Duodenal mucosa (tissue), 2 donors: ENCODE measurements around the gene ELF3.

Experiments used
- H3K27ac ChIP-seq: one replicate; pipeline ENCODE4 v1.7.0; 2013; ENCODE audit warnings: low read depth, low read length
- H3K27me3 ChIP-seq, 2 donors: one replicate each; pipeline ENCODE4 v1.7.0; 2013; ENCODE audit warnings: low read length in 2 of 2, control low read depth in 1 of 2; ENCODE audit not compliant: insufficient read depth in 2 of 2, control insufficient read depth in 1 of 2
- H3K36me3 ChIP-seq, 2 donors: one replicate each; pipeline ENCODE4 v1.7.0; 2013; ENCODE audit warnings: low read length in 2 of 2, control low read depth in 1 of 2; ENCODE audit not compliant: insufficient read depth in 2 of 2, control insufficient read depth in 1 of 2
- H3K4me1 ChIP-seq, 2 donors: one replicate each; pipeline ENCODE4 v1.7.0; 2013; ENCODE audit warnings: low read length in 2 of 2, control low read depth in 1 of 2; ENCODE audit not compliant: insufficient read depth in 2 of 2, control insufficient read depth in 1 of 2
- H3K4me3 ChIP-seq, 2 donors: one replicate each; pipeline ENCODE4 v1.7.0; 2013; ENCODE audit warnings: low read length in 2 of 2, low read depth in 1 of 2
- H3K9ac ChIP-seq, 2 donors: one replicate each; pipeline ENCODE4 v1.7.0; 2013; ENCODE audit warnings: low read length in 2 of 2, low read depth in 1 of 2
- H3K9me3 ChIP-seq, 2 donors: one replicate each; pipeline ENCODE4 v1.7.0; 2013; ENCODE audit warnings: low read length in 2 of 2, control low read depth in 1 of 2; ENCODE audit not compliant: control insufficient read depth in 1 of 2

The ELF3 gene

GRCh38 chr1:201984446-201984845, 25.9 kb upstream of the ELF3 start:
- H3K27me3 ChIP-seq, result no peaks in the 10 kb centered on the region
- H3K9ac ChIP-seq, result no peak overlapping the region
- peaks cover 12 to 21% of the 10 kb centered on the region in 2 donors for H3K4me1 ChIP-seq
- H3K36me3 ChIP-seq, result peaks cover 11% of the 10 kb centered on the region in 2 donors
- peak overlapping the region in 1 of 2 donors; percentile 10 for H3K4me3 ChIP-seq
- no peaks in the 10 kb centered on the region for H3K9me3 ChIP-seq
- no peak overlapping the region for H3K27ac ChIP-seq

- H3K4me1 ChIP-seq, result peaks cover 12 to 21% of the 10 kb centered on the region in 2 donors
These were observed 25.0 kb upstream of the ELF3 start for GRCh38 chr1:201985355-201985754.

GRCh38 chr1:201988601-201989000, 21.8 kb upstream of the ELF3 start:
- Histone ChIP-seq H3K4me1 (peaks cover 2 to 13% of the 10 kb centered on the region in 2 donors), H3K9me3 (no peaks in the 10 kb centered on the region), H3K27ac (no peak overlapping the region), H3K27me3 (no peaks in the 10 kb centered on the region), H3K4me3 (no peak overlapping the region), H3K9ac (no peak overlapping the region), H3K36me3 (peaks cover 35 to 48% of the 10 kb centered on the region in 2 donors)

More at GRCh38 chr1:201985355-201985754, 25.0 kb upstream of the ELF3 start:
- no peaks in the 10 kb centered on the region for H3K9me3 ChIP-seq
- no peak overlapping the region for H3K9ac ChIP-seq
- no peaks in the 10 kb centered on the region for H3K27me3 ChIP-seq
- peaks cover 16 to 20% of the 10 kb centered on the region in 2 donors for H3K36me3 ChIP-seq
- H3K4me3 ChIP-seq, result no peak overlapping the region
- no peak overlapping the region for H3K27ac ChIP-seq

GRCh38 chr1:201989354-201990128, 20.8 kb upstream of the ELF3 start:
- no peak overlapping the region for H3K4me3 ChIP-seq
- no peaks in the 10 kb centered on the region for H3K27me3 ChIP-seq
- peaks cover 0 to 4% of the 10 kb centered on the region in 2 donors for H3K4me1 ChIP-seq
- H3K27ac ChIP-seq, result no peak overlapping the region
- peaks cover 35 to 57% of the 10 kb centered on the region in 2 donors for H3K36me3 ChIP-seq
- no peak overlapping the region for H3K9ac ChIP-seq
- no peaks in the 10 kb centered on the region for H3K9me3 ChIP-seq

- H3K27ac ChIP-seq, result no peak overlapping the region
- no peaks in the 10 kb centered on the region for H3K27me3 ChIP-seq
- H3K4me1 ChIP-seq, result no peaks in the 10 kb centered on the region
- peaks cover 35 to 64% of the 10 kb centered on the region in 2 donors for H3K36me3 ChIP-seq
- H3K4me3 ChIP-seq, result no peak overlapping the region
- no peak overlapping the region for H3K9ac ChIP-seq
- H3K9me3 ChIP-seq, result no peaks in the 10 kb centered on the region
These were observed 20.0 kb upstream of the ELF3 start for GRCh38 chr1:201990427-201990826.

GRCh38 chr1:201999625-202000238, 10.7 kb upstream of the ELF3 start:
- peaks cover 56 to 90% of the 10 kb centered on the region in 2 donors for H3K36me3 ChIP-seq
- no peak overlapping the region for H3K9ac ChIP-seq
- H3K4me3 ChIP-seq, result no peak overlapping the region

GRCh38 chr1:202002507-202002906, 7.9 kb upstream of the ELF3 start:
- no peaks in the 10 kb centered on the region for H3K9me3 ChIP-seq
- H3K4me3 ChIP-seq, result no peak overlapping the region
- no peak overlapping the region for H3K27ac ChIP-seq
- H3K36me3 ChIP-seq, result peaks cover 46 to 80% of the 10 kb centered on the region in 2 donors
- H3K27me3 ChIP-seq, result no peaks in the 10 kb centered on the region
- no peak overlapping the region for H3K9ac ChIP-seq
- peaks cover 6% of the 10 kb centered on the region in 2 donors for H3K4me1 ChIP-seq

More at GRCh38 chr1:201999625-202000238, 10.7 kb upstream of the ELF3 start:
- H3K27ac ChIP-seq, result no peak overlapping the region
- no peaks in the 10 kb centered on the region for H3K27me3 ChIP-seq
- no peaks in the 10 kb centered on the region for H3K9me3 ChIP-seq
- H3K4me1 ChIP-seq, result no peaks in the 10 kb centered on the region

GRCh38 chr1:202004711-202005110, 5.7 kb upstream of the ELF3 start:
- H3K4me1 ChIP-seq, result peaks cover 10 to 18% of the 10 kb centered on the region in 2 donors
- H3K27me3 ChIP-seq, result no peaks in the 10 kb centered on the region
- no peaks in the 10 kb centered on the region for H3K9me3 ChIP-seq
- H3K27ac ChIP-seq, result no peak overlapping the region
- H3K4me3 ChIP-seq, result no peak overlapping the region
- peaks cover 46 to 62% of the 10 kb centered on the region in 2 donors for H3K36me3 ChIP-seq
- no peak overlapping the region for H3K9ac ChIP-seq

GRCh38 chr1:202005958-202006357, 4.4 kb upstream of the ELF3 start:
- H3K36me3 ChIP-seq, result peaks cover 38 to 53% of the 10 kb centered on the region in 2 donors
- no peaks in the 10 kb centered on the region for H3K9me3 ChIP-seq
- peaks cover 10 to 23% of the 10 kb centered on the region in 2 donors for H3K4me1 ChIP-seq
- no peak overlapping the region for H3K9ac ChIP-seq
- H3K4me3 ChIP-seq, result no peak overlapping the region
- no peak overlapping the region for H3K27ac ChIP-seq
- no peaks in the 10 kb centered on the region for H3K27me3 ChIP-seq

- Histone ChIP-seq H3K9me3 (no peaks in the 10 kb centered on the region), H3K27ac (no peak overlapping the region), H3K27me3 (no peaks in the 10 kb centered on the region), H3K9ac (peak overlapping the region; percentile 22 to 52), H3K4me3 (peak overlapping the region in 1 of 2 donors; percentile 41), H3K36me3 (peaks cover 38 to 50% of the 10 kb centered on the region in 2 donors), H3K4me1 (peaks cover 10 to 23% of the 10 kb centered on the region in 2 donors)
These were observed 3.1 kb upstream of the ELF3 start for GRCh38 chr1:202007304-202007703.
